Heart right ventricle (tissue), 16 donors: ENCODE results near the gene DEFB124. TPM values are rescaled to one million over a fixed set of nuclear protein-coding genes. Genes with fewer than 3 reads are reported as not detected.

Experiments
- ATAC-seq, 8 donors: fragments of 200-7000 bp; cut with Tn5 transposase; one replicate each; pipeline ENCODE4 v1.9.1; 2020; ENCODE audit warnings: mild to moderate bottlenecking in 8 of 8, moderate library complexity in 8 of 8, moderate number of reproducible peaks in 1 of 8
- DNase-seq, 2 donors: peaks; one replicate each; pipeline ENCODE4 v3.0.0-alpha.2; 2020
- H3K27ac ChIP-seq, 10 donors: fragments of 200-600 bp; sonication (generic) in 2 of 10; one replicate each; pipeline versions ENCODE4 v1.5.0 to v1.8.0; 2020 to 2022; ENCODE audit warnings: mild to moderate bottlenecking in 3 of 10
- H3K27me3 ChIP-seq, 7 donors: fragments of 200-600 bp; one replicate each; pipeline ENCODE4 v1.8.0; 2021 to 2022; ENCODE audit warnings: mild to moderate bottlenecking in 2 of 7
- H3K36me3 ChIP-seq, 9 donors: fragments of 200-600 bp; sonication (generic) in 1 of 9; one replicate each; pipeline versions ENCODE4 v1.5.0 to v1.8.0; 2020 to 2022; ENCODE audit warnings: mild to moderate bottlenecking in 2 of 9
- H3K4me1 ChIP-seq, 9 donors: fragments of 200-600 bp; sonication (generic) in 1 of 9; one replicate each; pipeline versions ENCODE4 v1.5.0 to v1.8.0; 2020 to 2022; ENCODE audit warnings: mild to moderate bottlenecking in 4 of 9
- H3K4me3 ChIP-seq, 10 donors: fragments of 200-600 bp; sonication (generic) in 2 of 10; one replicate each; pipeline versions ENCODE4 v1.5.0 to v1.8.0; 2020 to 2022; ENCODE audit warnings: mild to moderate bottlenecking in 7 of 10, moderate library complexity in 2 of 10
- H3K9me3 ChIP-seq, 11 donors: fragments of 200-600 bp in 10 of 11; sonication (generic) in 2 of 11; one replicate each; pipeline versions ENCODE4 v1.5.0 to v1.8.0; 2013 to 2022; ENCODE audit warnings: mild to moderate bottlenecking in 2 of 11, control low read depth in 1 of 11, moderate library complexity in 1 of 11
- CTCF ChIP-seq, 9 donors: fragments of 200-600 bp; sonication (generic) in 2 of 9; IDR thresholded peaks; one replicate each; pipeline versions ENCODE4 v1.5.0 to v1.8.0; 2021 to 2022; ENCODE audit warnings: antibody characterized with exemption in 9 of 9, mild to moderate bottlenecking in 5 of 9, moderate library complexity in 1 of 9
- WGBS, 2 donors: extraction: QIAGEN DNeasy Blood & Tissue Kit; methylation state at CpG; one replicate each; pipeline ENCODE4 v1.1.7; 2013; ENCODE audit warnings: inconsistent platforms in 1 of 2; 5-methylcytosine and 5-hydroxymethylcytosine counted together
- intact Hi-C, 10 donors: fragments of 100-400 bp; cut with DNase I; formaldehyde crosslinking; loops; one replicate each; pipeline versions ENCODE4 v1.11.1 to v1.14.2; 2022
- polyA plus RNA-seq, 2 donors: library from polyadenylated mRNA; stranded (reverse); fragments of 200-250 nt; gene quantifications; one replicate each; pipeline ENCODE4 v1.2.3, GENCODE V29; 2013
- total RNA-seq, 10 donors: library from RNA; stranded (reverse); fragmentation: NEBNext Ultra II Directional in 3 of 10; extraction: Animal tissue kit (Norgen Biotek cat#: 25700) in 3 of 10; gene quantifications; one replicate each; pipeline versions ENCODE4 v1.2.1 to v1.2.4, GENCODE V29; 2021 to 2023
- donor health status: Arrhythmogenic right ventricular cardiomyopathy.
- donor health status: ischemic (EF 13 %, LVEDD 7.1; RV severe dilation, severe dysfunction).
- donor health status: healthy with polysubstance abuse.
- donor health status: DM: no; HTN: yes; CAD: no.
- donor health status: DM: no; HTN: no; CAD: no.
- donor health status: ischemic (EF 25% LVEDD 6.9; RV normal size, moderate dysfunction).
- donor health status: ischemic (EF 25% LVEDD 5.7; RV mildly dilated, moderate dysfunction).
- donor health status: healthy.
- donor health status: DM: yes; HTN: yes; CAD: no.
- donor health status: Ischemic cardiomyopathy.
- donor health status: ischemic (EF 35%, LVEDD 5.7; RV mildly dilated, moderate dysfunction).
- donor health status: nonischemic (EF 11% LVEDD 7.7; RV severe dilation, severe dysfunction).
- donor health status: DM: yes; HTN: yes; CAD: no.
- donor health status: PGD.
- donor health status: ischemic (EF 29% LVEDD 5.4; RV normal size, mild dysfunction).
- donor health status: nonischemic (EF 23%, LVEDD 6.1; RV moderate dilation, normal function).

DEFB124 gene
- total and polyA plus RNA-seq, 12 donors: 0.13 to 3.1 (median 1.5) TPM; not detected in 8

GRCh38 chr20:31488115-31488514 lies 13.2 kb upstream of the DEFB124 start:
- no peak for TF ChIP-seq CTCF (IDR thresholded peaks at IDR 0.05)
- 41 to 65% methylated on average over 2 of the region's 2 CpGs for WGBS, 2 donors
- Histone ChIP-seq H3K27me3 (peaks cover 0 to 21% (median 8%) of the 10 kb centered on the region in 7 donors), H3K4me1 (peaks cover 0 to 36% (median 10%) of the 10 kb centered on the region in 9 donors), H3K27ac (peak overlapping the region in 4 of 10 donors; percentile 35 to 86 (median 47)), H3K4me3 (no peak overlapping the region), H3K9me3 (no peaks in the 10 kb centered on the region), H3K36me3 (no peaks in the 10 kb centered on the region)
- peak in 1 of 2 donors; percentile 32 for DNase-seq
- intact Hi-C loops: no loop called here
- no peak for ATAC-seq

GRCh38 chr20:31485450-31486339 lies 10.8 kb upstream of the DEFB124 start:
- Histone ChIP-seq H3K4me3 (peak overlapping the region in 8 of 10 donors; percentile 14 to 46 (median 38)), H3K27me3 (peaks cover 0 to 21% (median 8%) of the 10 kb centered on the region in 7 donors), H3K27ac (peak overlapping the region; percentile 76 to 89 (median 86)), H3K36me3 (no peaks in the 10 kb centered on the region), H3K9me3 (no peaks in the 10 kb centered on the region), H3K4me1 (peaks cover 0 to 36% (median 10%) of the 10 kb centered on the region in 9 donors)
- ATAC-seq (peak; percentile 84 to 95 (median 90)), DNase-seq (peak; percentile 76 to 91)
- 4 to 5% methylated on average over 31 of the region's 31 CpGs for WGBS, 2 donors
- TF ChIP-seq CTCF (IDR thresholded peaks at IDR 0.05): no peak
- intact Hi-C loops: loop anchor here in 1 of 10 donors (2.0 kb wide), 1 partner anchor 13 kb away; no protein-coding TSS in a partner anchor

GRCh38 chr20:31484001-31484400 lies 9.1 kb upstream of the DEFB124 start:
- peak overlapping the region in 2 of 10 donors; percentile 31 to 88 for H3K27ac ChIP-seq
- no peak for ATAC-seq
- 39 to 45% methylated on average over 36 of the region's 36 CpGs for WGBS, 2 donors

More at GRCh38 chr20:31484001-31484400, 9.1 kb upstream of the DEFB124 start:
- DNase-seq: peak in 1 of 2 donors; percentile 36
- Histone ChIP-seq H3K4me1 (peaks cover 0 to 36% (median 10%) of the 10 kb centered on the region in 9 donors), H3K27me3 (peaks cover 0 to 21% (median 8%) of the 10 kb centered on the region in 7 donors), H3K36me3 (no peaks in the 10 kb centered on the region), H3K9me3 (no peaks in the 10 kb centered on the region), H3K4me3 (no peak overlapping the region)
- TF ChIP-seq CTCF (IDR thresholded peaks at IDR 0.05): no peak
- intact Hi-C loops: loop anchor here in 1 of 10 donors (2.0 kb wide), 1 partner anchor 15 kb away; no protein-coding TSS in a partner anchor
